HepG2 (cell line): ENCODE results near the gene SNHG17. TPM values are rescaled to one million over a fixed set of nuclear protein-coding genes. Genes with fewer than 3 reads are reported as not detected.

ENCODE experiments used
- CEBPG ChIP-seq: IDR thresholded peaks from 2 replicates; pipeline ENCODE4 v1.6.1; 2016
- ELF1 ChIP-seq: sonication (generic); formaldehyde crosslinking; IDR thresholded peaks from 2 replicates; pipeline ENCODE4 v1.4.0; 2020; ENCODE audit warnings: missing genetic modification reagents
- ELF4 ChIP-seq: sonication (generic); formaldehyde crosslinking; IDR thresholded peaks from 2 replicates; pipeline ENCODE4 v1.5.0; 2020; ENCODE audit warnings: missing genetic modification reagents, mild to moderate bottlenecking, moderate library complexity, borderline replicate concordance
- FOSL2 ChIP-seq: sonication (generic); formaldehyde crosslinking; IDR thresholded peaks from 2 replicates; pipeline ENCODE4 v1.4.0; 2020; ENCODE audit warnings: missing genetic modification reagents
- HDAC6 ChIP-seq: fragments of 200-600 bp; sonication (generic); IDR thresholded peaks from 2 replicates; pipeline ENCODE4 v1.7.0; 2017; ENCODE audit warnings: mild to moderate bottlenecking, antibody characterized with exemption, low read length, low read depth
- KLF9 ChIP-seq: IDR thresholded peaks from 2 replicates; pipeline ENCODE4 v1.6.1; 2016; ENCODE audit warnings: low read depth
- MBNL3 ChIP-seq: fragments of 250-450 bp; sonication (Bioruptor Pico); conservative IDR thresholded peaks from 2 replicates; pipeline ENCODE4 v1.8.0; 2022; ENCODE audit warnings: mild to moderate bottlenecking, inconsistent platforms
- MIER2 ChIP-seq: IDR thresholded peaks from 2 replicates; pipeline ENCODE4 v1.6.1; 2016; ENCODE audit warnings: missing biosample characterization, missing genetic modification reagents
- PHF8 ChIP-seq: sonication (generic); formaldehyde crosslinking; IDR thresholded peaks from 2 replicates; pipeline ENCODE4 v1.5.0; 2020; ENCODE audit warnings: missing genetic modification reagents
- RFXAP ChIP-seq: sonication (generic); formaldehyde crosslinking; IDR thresholded peaks from 2 replicates; pipeline ENCODE4 v1.4.0; 2020; ENCODE audit warnings: missing genetic modification reagents, borderline replicate concordance
- SP5 ChIP-seq: IDR thresholded peaks from 2 replicates; pipeline ENCODE4 v1.6.1; 2016; ENCODE audit warnings: low read depth, borderline replicate concordance
- TP53 ChIP-seq: sonication (generic); formaldehyde crosslinking; conservative IDR thresholded peaks from 2 replicates; pipeline ENCODE4 v1.4.0; 2020; ENCODE audit warnings: missing genetic modification reagents
- ZFP90 ChIP-seq: sonication (generic); formaldehyde crosslinking; IDR thresholded peaks from 2 replicates; pipeline ENCODE4 v1.8.0; 2022; ENCODE audit warnings: missing genetic modification reagents, mild to moderate bottlenecking, inconsistent platforms, borderline replicate concordance
- ZNF296 ChIP-seq: sonication (generic); formaldehyde crosslinking; conservative IDR thresholded peaks from 2 replicates; pipeline ENCODE4 v1.5.0; 2020; ENCODE audit warnings: mild to moderate bottlenecking, missing genetic modification reagents
- ZNF546 ChIP-seq: sonication (generic); formaldehyde crosslinking; conservative IDR thresholded peaks from 2 replicates; pipeline ENCODE4 v1.8.1; 2023; ENCODE audit warnings: mild to moderate bottlenecking, missing genetic modification reagents
- ZNF589 ChIP-seq: sonication (generic); formaldehyde crosslinking; conservative IDR thresholded peaks from 2 replicates; pipeline ENCODE4 v1.8.0; 2022; ENCODE audit warnings: mild to moderate bottlenecking, moderate library complexity, missing genetic modification reagents
- ZNF782 ChIP-seq: sonication (generic); formaldehyde crosslinking; IDR thresholded peaks from 2 replicates; pipeline ENCODE4 v1.4.0; 2020; ENCODE audit warnings: missing genetic modification reagents, mild to moderate bottlenecking, borderline replicate concordance
- ZSCAN20 ChIP-seq: sonication (generic); formaldehyde crosslinking; IDR thresholded peaks from 2 replicates; pipeline ENCODE4 v1.4.0; 2020; ENCODE audit warnings: missing genetic modification reagents, mild to moderate bottlenecking, borderline replicate concordance
- polyA plus RNA-seq, 8 experiments: library from polyadenylated mRNA; depleted of rRNA in 3 of 8; stranded (reverse) in 7 of 8; unstranded in 1 of 8; fragments of >200 nt; fragmentation: Illumina TruSeq in 4 of 8; extraction: Trizol in 4 of 8; gene quantifications; 2 replicates each; pipeline versions ENCODE4 v1.2.1 to v1.2.3, GENCODE V29; 2011 to 2016; ENCODE audit warnings: low read depth in 4 of 8, missing spikeins in 1 of 8, mixed read lengths in 1 of 8; ENCODE audit not compliant: insufficient read depth in 1 of 8
- total RNA-seq, 5 experiments: library from RNA; depleted of rRNA; stranded (reverse); fragments of >200 nt; fragmentation: Illumina TruSeq; extraction: Trizol; gene quantifications; 2 replicates each; pipeline ENCODE4 v1.2.3, GENCODE V29; 2016; ENCODE audit warnings: low read depth in 1 of 5
- TF ChIP-seq, protein P1 (sequence below): sonication (generic); formaldehyde crosslinking; IDR thresholded peaks from 2 replicates; pipeline ENCODE4 v1.5.0; 2020; ENCODE audit warnings: missing genetic modification reagents, mild to moderate bottlenecking, borderline replicate concordance
- TF ChIP-seq, protein P2 (sequence below): sonication (generic); formaldehyde crosslinking; IDR thresholded peaks from 2 replicates; pipeline ENCODE4 v1.5.0; 2020; ENCODE audit warnings: mild to moderate bottlenecking, missing genetic modification reagents
- TF ChIP-seq, protein P3 (sequence below), 2 experiments: sonication (generic) in 1 of 2; formaldehyde crosslinking in 1 of 2; IDR thresholded peaks; 2 replicates each; pipeline versions ENCODE4 v1.4.0 to v1.6.1; 2016 to 2020; ENCODE audit warnings: borderline replicate concordance in 1 of 2, low read depth in 1 of 2, mild to moderate bottlenecking in 1 of 2, missing genetic modification reagents in 1 of 2

SNHG17 gene
- total and polyA plus RNA-seq, 2 of the 13 experiments (the other 11 are each of a cell fraction or from before 2014, with no cell fraction given) = 26.2 to 41.2 TPM

DNA sequence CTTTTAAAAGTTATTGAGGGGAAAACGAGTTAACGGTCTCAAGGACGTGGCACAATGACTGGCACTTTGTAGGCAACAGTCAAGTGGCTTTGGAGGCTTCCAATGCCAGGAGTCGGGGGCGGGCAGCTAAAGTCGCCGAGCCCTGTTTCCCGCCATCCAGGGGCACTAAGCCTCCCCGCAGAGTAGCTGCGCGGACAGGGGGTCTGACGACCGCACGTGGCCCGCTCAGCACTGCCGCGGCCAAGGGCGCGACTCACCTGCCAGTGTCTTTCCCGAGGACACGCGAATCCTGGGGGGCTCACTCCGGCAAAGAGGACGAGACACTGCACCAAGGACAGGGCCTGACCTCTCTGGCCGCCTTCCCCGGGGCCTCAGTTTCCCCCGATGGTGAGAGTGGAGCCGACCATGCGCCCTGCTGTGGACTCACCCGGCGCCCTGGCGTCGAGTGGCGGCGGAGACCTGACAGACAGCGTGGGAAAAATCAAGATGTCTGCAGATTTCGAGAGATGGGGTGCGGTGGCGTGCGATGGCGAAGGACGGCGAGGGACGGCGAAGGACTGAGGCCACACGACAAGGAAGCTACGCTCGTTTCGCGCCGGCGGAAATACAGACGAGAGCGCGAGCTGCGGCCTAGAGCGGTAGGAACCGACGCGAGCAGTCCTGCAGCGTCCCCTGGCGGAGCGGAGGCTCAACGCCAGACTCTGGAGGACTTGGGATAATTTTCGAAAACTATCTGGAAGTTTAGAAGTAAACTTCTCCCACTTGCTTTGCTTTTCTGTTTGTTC is at the start of gene SNHG17 (continued):
- TF ChIP-seq ZNF296 (CRISPR knock-in tag) (peak; percentile 91), SP5 (CRISPR knock-in tag) (peak; percentile 81), ELF1 (peak; percentile 98), KLF9 (peak; percentile 98; the same call in 1 of the 2 replicates), RFXAP (CRISPR knock-in tag) (peak; percentile 98), ZSCAN20 (peak; percentile 98), ELF4 (CRISPR knock-in tag) (peak; percentile 93), PHF8 (CRISPR knock-in tag) (peak; percentile 99), ZNF546 (CRISPR knock-in tag) (peak; percentile 99), ZNF782 (CRISPR knock-in tag) (peak; percentile 100), MBNL3 (CRISPR knock-in tag) (no peak), CEBPG (CRISPR knock-in tag) (peak; percentile 85), HDAC6 (0 out of 2 replicates have a peak, but pooled peaks have one; percentile 68), FOSL2 (peak; percentile 89), MIER2 (peak; percentile 90), ZFP90 (CRISPR knock-in tag) (peak; percentile 98), ZNF589 (CRISPR knock-in tag) (peak; percentile 99), TP53 (CRISPR knock-in tag) (peak; percentile 96)
- TF ChIP-seq, protein P1, sequence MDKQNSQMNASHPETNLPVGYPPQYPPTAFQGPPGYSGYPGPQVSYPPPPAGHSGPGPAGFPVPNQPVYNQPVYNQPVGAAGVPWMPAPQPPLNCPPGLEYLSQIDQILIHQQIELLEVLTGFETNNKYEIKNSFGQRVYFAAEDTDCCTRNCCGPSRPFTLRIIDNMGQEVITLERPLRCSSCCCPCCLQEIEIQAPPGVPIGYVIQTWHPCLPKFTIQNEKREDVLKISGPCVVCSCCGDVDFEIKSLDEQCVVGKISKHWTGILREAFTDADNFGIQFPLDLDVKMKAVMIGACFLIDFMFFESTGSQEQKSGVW (CRISPR knock-in tag) = peak; percentile 89
- TF ChIP-seq, protein P2, sequence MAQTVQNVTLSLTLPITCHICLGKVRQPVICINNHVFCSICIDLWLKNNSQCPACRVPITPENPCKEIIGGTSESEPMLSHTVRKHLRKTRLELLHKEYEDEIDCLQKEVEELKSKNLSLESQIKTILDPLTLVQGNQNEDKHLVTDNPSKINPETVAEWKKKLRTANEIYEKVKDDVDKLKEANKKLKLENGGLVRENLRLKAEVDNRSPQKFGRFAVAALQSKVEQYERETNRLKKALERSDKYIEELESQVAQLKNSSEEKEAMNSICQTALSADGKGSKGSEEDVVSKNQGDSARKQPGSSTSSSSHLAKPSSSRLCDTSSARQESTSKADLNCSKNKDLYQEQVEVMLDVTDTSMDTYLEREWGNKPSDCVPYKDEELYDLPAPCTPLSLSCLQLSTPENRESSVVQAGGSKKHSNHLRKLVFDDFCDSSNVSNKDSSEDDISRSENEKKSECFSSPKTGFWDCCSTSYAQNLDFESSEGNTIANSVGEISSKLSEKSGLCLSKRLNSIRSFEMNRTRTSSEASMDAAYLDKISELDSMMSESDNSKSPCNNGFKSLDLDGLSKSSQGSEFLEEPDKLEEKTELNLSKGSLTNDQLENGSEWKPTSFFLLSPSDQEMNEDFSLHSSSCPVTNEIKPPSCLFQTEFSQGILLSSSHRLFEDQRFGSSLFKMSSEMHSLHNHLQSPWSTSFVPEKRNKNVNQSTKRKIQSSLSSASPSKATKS (CRISPR knock-in tag) = peak; percentile 99
- TF ChIP-seq, protein P3, sequence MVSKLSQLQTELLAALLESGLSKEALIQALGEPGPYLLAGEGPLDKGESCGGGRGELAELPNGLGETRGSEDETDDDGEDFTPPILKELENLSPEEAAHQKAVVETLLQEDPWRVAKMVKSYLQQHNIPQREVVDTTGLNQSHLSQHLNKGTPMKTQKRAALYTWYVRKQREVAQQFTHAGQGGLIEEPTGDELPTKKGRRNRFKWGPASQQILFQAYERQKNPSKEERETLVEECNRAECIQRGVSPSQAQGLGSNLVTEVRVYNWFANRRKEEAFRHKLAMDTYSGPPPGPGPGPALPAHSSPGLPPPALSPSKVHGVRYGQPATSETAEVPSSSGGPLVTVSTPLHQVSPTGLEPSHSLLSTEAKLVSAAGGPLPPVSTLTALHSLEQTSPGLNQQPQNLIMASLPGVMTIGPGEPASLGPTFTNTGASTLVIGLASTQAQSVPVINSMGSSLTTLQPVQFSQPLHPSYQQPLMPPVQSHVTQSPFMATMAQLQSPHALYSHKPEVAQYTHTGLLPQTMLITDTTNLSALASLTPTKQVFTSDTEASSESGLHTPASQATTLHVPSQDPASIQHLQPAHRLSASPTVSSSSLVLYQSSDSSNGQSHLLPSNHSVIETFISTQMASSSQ (IDR thresholded peaks at IDR 0.05; ENCODE audit: low read depth) = peak; percentile 69
- TF ChIP-seq, protein P3 (CRISPR knock-in tag; IDR thresholded peaks at IDR 0.05; ENCODE audit: borderline replicate concordance) = peak; percentile 97
